SK-N-MC (cell line): ENCODE results near the gene ARHGAP44.

Experiments used
- EZH2 ChIP-seq: fragments of 200-600 bp; sonication (generic); IDR thresholded peaks from one replicate; pipeline ENCODE4 v1.6.1; 2017; ENCODE audit warnings: antibody characterized with exemption
- FOXP2 ChIP-seq: optimal IDR thresholded peaks from 2 replicates; pipeline ENCODE3; 2011; ENCODE audit warnings: mild to moderate bottlenecking, moderate library complexity; ENCODE audit not compliant: insufficient read depth; ENCODE audit errors: extremely low read length, control extremely low read depth
- POLR2AphosphoS5 ChIP-seq: IDR thresholded peaks from 2 replicates; pipeline ENCODE4 v1.6.1; 2012; ENCODE audit warnings: mild to moderate bottlenecking, low read depth, low read length, borderline replicate concordance

DNA sequence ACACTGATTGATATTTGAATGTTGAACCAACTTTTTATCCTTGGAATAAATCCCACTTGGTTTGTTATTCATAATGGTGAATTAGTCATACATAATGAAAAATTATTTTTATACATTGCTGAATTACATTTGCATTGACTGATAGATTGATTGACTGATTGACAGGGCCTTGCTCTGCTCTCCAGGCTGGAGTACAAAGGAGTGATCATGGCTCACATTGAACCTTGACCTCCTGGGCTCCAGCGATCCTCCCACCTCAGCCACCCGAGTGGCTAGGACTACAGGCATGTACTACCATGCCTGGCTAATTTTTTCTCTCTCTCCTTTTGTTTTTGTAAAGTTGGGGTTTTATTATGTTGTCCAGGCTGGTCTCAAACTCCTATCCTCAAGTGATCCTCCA lies 97.8 kb downstream of the ARHGAP44 start:
- TF ChIP-seq EZH2 (no peak), POLR2AphosphoS5 (no peak), FOXP2 (no peak)
